Measurements from ENCODE around the gene CRYBG2.

Gene CRYBG2, protein sequence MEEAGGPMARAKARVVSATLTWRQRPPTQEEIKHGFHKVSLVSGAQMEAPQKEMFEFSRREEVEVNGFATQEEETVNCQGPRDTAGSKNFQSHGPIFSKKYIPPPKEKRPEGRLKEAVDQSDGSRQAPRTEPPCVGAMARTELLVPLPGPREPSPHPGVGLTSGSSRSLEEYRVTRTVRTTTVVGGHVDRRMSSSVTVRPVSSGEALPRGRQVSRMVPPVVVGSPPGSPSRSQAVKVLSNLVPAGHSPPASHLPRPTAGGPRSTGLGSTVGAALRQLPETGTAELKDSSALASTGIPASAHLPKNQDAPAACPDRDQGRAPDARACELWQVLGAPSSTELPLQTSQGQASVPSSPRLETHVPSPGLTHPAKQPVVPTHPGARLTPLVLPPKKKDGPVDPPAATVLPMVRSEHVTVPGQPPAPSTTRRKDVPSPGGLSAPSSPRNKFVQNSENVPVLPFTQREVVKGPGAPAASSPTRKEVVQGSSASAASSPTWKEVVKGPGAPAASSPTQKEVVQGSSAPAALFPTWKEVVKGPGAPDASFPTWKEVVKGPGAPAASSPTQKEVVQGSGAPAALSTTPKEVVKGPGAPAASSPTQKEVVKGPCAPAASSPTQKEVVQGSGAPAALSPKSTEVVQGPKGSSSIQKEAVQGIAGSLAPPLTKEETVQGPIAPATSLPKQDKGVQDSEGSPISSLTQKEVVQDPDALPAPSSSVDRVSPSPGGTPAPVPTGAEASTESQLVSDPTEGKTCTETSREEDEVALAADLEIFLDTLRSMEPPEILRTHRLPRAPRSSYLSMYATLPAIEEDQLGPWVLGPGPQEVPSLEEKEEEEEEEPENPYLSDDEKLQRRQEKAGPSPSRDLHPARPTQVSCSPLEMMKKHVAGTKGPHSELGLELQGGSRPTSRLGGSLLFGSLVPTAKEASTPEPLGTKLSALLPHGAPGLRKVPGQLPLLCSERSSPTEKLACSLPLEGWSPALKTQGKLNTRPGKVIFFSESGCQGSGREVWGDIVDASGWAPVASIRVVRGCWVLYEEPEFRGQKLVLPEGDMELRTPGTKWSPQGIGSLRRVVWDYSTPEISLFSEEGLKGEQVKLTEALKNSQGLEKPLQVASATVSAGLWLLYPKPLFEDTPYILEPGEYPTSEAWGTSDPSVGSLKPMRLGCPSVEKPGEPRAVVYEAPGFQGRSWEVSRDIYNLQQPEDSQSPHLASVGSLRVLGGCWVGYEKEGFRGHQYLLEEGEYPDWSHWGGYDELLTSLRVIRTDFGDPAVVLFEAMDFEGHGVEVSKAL (N-terminal part only)

GRCh38 chr1:26353976-26354820 lies at the start of gene CRYBG2:
Gene CRYBG2, minus strand, starts transcription at chr1:26354130. Its CDS starts 7,473 bp downstream, at chr1:26346657.
- no peak within 1 kb of the TSS for H3K4me3 ChIP-seq (ENCODE audit: low read depth, low read length)
- TF ChIP-seq, protein P1, sequence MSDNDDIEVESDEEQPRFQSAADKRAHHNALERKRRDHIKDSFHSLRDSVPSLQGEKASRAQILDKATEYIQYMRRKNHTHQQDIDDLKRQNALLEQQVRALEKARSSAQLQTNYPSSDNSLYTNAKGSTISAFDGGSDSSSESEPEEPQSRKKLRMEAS (IDR thresholded peaks at IDR 0.05; ENCODE audit: low read depth, low read length): no peak
- TF ChIP-seq, protein P2, sequence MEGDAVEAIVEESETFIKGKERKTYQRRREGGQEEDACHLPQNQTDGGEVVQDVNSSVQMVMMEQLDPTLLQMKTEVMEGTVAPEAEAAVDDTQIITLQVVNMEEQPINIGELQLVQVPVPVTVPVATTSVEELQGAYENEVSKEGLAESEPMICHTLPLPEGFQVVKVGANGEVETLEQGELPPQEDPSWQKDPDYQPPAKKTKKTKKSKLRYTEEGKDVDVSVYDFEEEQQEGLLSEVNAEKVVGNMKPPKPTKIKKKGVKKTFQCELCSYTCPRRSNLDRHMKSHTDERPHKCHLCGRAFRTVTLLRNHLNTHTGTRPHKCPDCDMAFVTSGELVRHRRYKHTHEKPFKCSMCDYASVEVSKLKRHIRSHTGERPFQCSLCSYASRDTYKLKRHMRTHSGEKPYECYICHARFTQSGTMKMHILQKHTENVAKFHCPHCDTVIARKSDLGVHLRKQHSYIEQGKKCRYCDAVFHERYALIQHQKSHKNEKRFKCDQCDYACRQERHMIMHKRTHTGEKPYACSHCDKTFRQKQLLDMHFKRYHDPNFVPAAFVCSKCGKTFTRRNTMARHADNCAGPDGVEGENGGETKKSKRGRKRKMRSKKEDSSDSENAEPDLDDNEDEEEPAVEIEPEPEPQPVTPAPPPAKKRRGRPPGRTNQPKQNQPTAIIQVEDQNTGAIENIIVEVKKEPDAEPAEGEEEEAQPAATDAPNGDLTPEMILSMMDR (IDR thresholded peaks at IDR 0.05; ENCODE audit: low read depth, low read length): no peak
- TF ChIP-seq MYC (IDR thresholded peaks at IDR 0.05; ENCODE audit: low read depth, low read length) (no peak), POLR2A (IDR thresholded peaks at IDR 0.05; ENCODE audit: extremely low read depth, insufficient read length) (no peak)
- no peak for DNase-seq (ENCODE audit: low read depth)

DNA sequence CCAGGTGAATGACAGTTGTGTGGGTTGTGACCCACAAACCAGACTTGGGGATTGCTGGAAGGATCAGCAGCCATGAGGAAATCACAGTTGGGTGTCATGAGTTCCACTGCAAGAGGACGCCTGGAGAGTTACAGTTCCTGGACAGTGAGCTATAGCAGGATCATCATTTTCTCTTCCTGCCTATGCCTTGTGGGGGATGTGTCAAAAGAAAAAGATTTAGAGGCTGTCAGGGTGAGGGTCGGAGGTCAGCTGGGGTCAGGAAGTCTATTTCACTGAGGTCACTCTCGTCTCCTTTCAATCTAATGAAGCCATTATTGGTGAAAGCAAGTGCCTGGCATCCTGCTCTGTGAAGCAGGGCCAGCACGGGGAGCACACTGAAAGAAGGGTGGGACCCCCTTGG lies 49.7 kb upstream of the CRYBG2 start:
- H3K4me3 ChIP-seq (ENCODE audit: low read depth, low read length): no peak overlapping the region
- no peak for TF ChIP-seq POLR2A (IDR thresholded peaks at IDR 0.05; ENCODE audit: extremely low read depth, insufficient read length)
- TF ChIP-seq, protein P2 (IDR thresholded peaks at IDR 0.05; ENCODE audit: low read depth, low read length): no peak
- TF ChIP-seq MYC (IDR thresholded peaks at IDR 0.05; ENCODE audit: low read depth, low read length): no peak
- TF ChIP-seq, protein P1 (IDR thresholded peaks at IDR 0.05; ENCODE audit: low read depth, low read length): no peak
- DNase-seq (ENCODE audit: low read depth): no peak

GRCh38 chr1:26401891-26402290 lies 48.0 kb upstream of the CRYBG2 start:
- no peak overlapping the region for H3K4me3 ChIP-seq (ENCODE audit: low read depth, low read length)
- no peak for TF ChIP-seq MYC (IDR thresholded peaks at IDR 0.05; ENCODE audit: low read depth, low read length)
- TF ChIP-seq, protein P1 (IDR thresholded peaks at IDR 0.05; ENCODE audit: low read depth, low read length): no peak
- TF ChIP-seq, protein P2 (IDR thresholded peaks at IDR 0.05; ENCODE audit: low read depth, low read length): no peak
- TF ChIP-seq POLR2A (IDR thresholded peaks at IDR 0.05; ENCODE audit: extremely low read depth, insufficient read length): no peak
- DNase-seq (ENCODE audit: low read depth): no peak

- no peak overlapping the region for H3K4me3 ChIP-seq (ENCODE audit: low read depth, low read length)
- DNase-seq (ENCODE audit: low read depth): no peak
- TF ChIP-seq POLR2A (IDR thresholded peaks at IDR 0.05; ENCODE audit: extremely low read depth, insufficient read length): no peak
- TF ChIP-seq, protein P1 (IDR thresholded peaks at IDR 0.05; ENCODE audit: low read depth, low read length): no peak
- TF ChIP-seq, protein P2 (IDR thresholded peaks at IDR 0.05; ENCODE audit: low read depth, low read length): no peak
- no peak for TF ChIP-seq MYC (IDR thresholded peaks at IDR 0.05; ENCODE audit: low read depth, low read length)
These were observed 45.1 kb upstream of the CRYBG2 start for GRCh38 chr1:26399034-26399433.
